Testis (tissue), 3 donors: ENCODE results near the gene ADCY2. TPM values are rescaled to one million over a fixed set of nuclear protein-coding genes. Genes with fewer than 3 reads are reported as not detected.
"Not testable (repeated sequence)": the region's sequence is repeated elsewhere in the genome, so short reads cannot be mapped to it uniquely, and the experiment has no call there.

Experiments
- DNase-seq: peaks from one replicate; pipeline ENCODE4 v3.0.0-alpha.2; 2019
- H3K27ac ChIP-seq, 2 donors: fragments of 200-600 bp; sonication (generic); one replicate each; pipeline ENCODE4 v1.5.1; 2019
- H3K27me3 ChIP-seq: fragments of 200-600 bp; sonication (generic); one replicate; pipeline ENCODE4 v1.5.1; 2019
- H3K36me3 ChIP-seq: fragments of 200-600 bp; sonication (generic); one replicate; pipeline ENCODE4 v1.5.1; 2017; ENCODE audit warnings: low read depth; ENCODE audit errors: missing control alignments
- H3K4me1 ChIP-seq: fragments of 200-600 bp; sonication (generic); one replicate; pipeline ENCODE4 v1.5.1; 2019
- H3K4me3 ChIP-seq, 2 donors: fragments of 200-600 bp; sonication (generic); one replicate each; pipeline ENCODE4 v1.5.1; 2017 to 2019
- H3K9me3 ChIP-seq: fragments of 200-600 bp; sonication (generic); one replicate; pipeline ENCODE4 v1.5.1; 2017
- CTCF ChIP-seq, 3 experiments: fragments of 450-650 bp in 2 of 3; fragments of 200-600 bp in 1 of 3; sonication (generic) in 1 of 3; IDR thresholded peaks; one replicate each; pipeline ENCODE4 v1.5.1; 2016 to 2019; ENCODE audit warnings: antibody characterized with exemption in 3 of 3, mild to moderate bottlenecking in 2 of 3, moderate library complexity in 1 of 3
- POLR2A ChIP-seq: fragments of 450-650 bp; IDR thresholded peaks from one replicate; pipeline ENCODE4 v1.6.1; 2017; ENCODE audit warnings: antibody characterized with exemption, mild to moderate bottlenecking, moderate library complexity
- WGBS, 2 donors: methylation state at CpG; one replicate each; pipeline ENCODE4 v1.1.5; 2018; 5-methylcytosine and 5-hydroxymethylcytosine counted together
- intact Hi-C: fragments of 100-400 bp; cut with DNase I; formaldehyde crosslinking; loops from one replicate; pipeline ENCODE4 v1.15.1; 2023; ENCODE audit warnings: low total_unique reads
- polyA plus RNA-seq: library from polyadenylated mRNA; stranded (reverse); fragments of 350-450 nt; fragmentation: Illumina TruSeq; extraction: RNeasy Lipid Tissue Mini Kit (QIAGEN cat#74804); gene quantifications from one replicate; pipeline ENCODE4 v1.2.3, GENCODE V29; 2014; ENCODE audit warnings: low read depth, low replicate concordance; ENCODE audit not compliant: insufficient read depth
- total RNA-seq, 2 donors: library from RNA; depleted of rRNA; stranded (reverse); fragments of >200 nt; gene quantifications; one replicate each; pipeline ENCODE4 v1.2.3, GENCODE V29; 2016

ADCY2 gene
- total and polyA plus RNA-seq, 3 donors from 2014 or later = 9.4 to 18.5 (median 10.5) TPM

GRCh38 chr5:7420510-7421280 lies 24.8 kb downstream of the ADCY2 start:
- no peak for DNase-seq
- intact Hi-C loops = no loop called here
- 42 to 49% methylated on average over 10 of the region's 10 CpGs for WGBS, 2 donors
- no peak overlapping the region for H3K27ac ChIP-seq
- H3K27me3 ChIP-seq = no peaks in the 10 kb centered on the region
- H3K4me1 ChIP-seq = no peaks in the 10 kb centered on the region
- H3K4me3 ChIP-seq = no peak overlapping the region
- H3K36me3 ChIP-seq = no peaks in the 10 kb centered on the region
- no peaks in the 10 kb centered on the region for H3K9me3 ChIP-seq
- TF ChIP-seq POLR2A = no peak
- no peak for TF ChIP-seq CTCF (IDR thresholded peaks at IDR 0.05)

- Histone ChIP-seq H3K4me1 (no peaks in the 10 kb centered on the region), H3K27me3 (no peaks in the 10 kb centered on the region), H3K9me3 (no peaks in the 10 kb centered on the region), H3K36me3 (no peaks in the 10 kb centered on the region), H3K27ac (no peak overlapping the region), H3K4me3 (no peak overlapping the region)
- WGBS, 2 donors = 55 to 56% methylated on average over 6 of the region's 6 CpGs
- TF ChIP-seq CTCF (IDR thresholded peaks at IDR 0.05) = no peak
- TF ChIP-seq POLR2A = no peak
- intact Hi-C loops = no loop called here
- DNase-seq = no peak
These were observed 26.6 kb downstream of the ADCY2 start for GRCh38 chr5:7422316-7423106.

GRCh38 chr5:7423231-7423630 lies 27.3 kb downstream of the ADCY2 start:
- H3K36me3 ChIP-seq, H3K27me3 ChIP-seq: not testable (repeated sequence)
- WGBS, 2 donors = 81 to 93% methylated on average over 2 of the region's 2 CpGs

GRCh38 chr5:7425830-7426229 lies 29.9 kb downstream of the ADCY2 start:
- Histone ChIP-seq H3K4me1 (no peaks in the 10 kb centered on the region), H3K36me3 (no peaks in the 10 kb centered on the region), H3K9me3 (no peaks in the 10 kb centered on the region), H3K27me3 (no peaks in the 10 kb centered on the region), H3K27ac (no peak overlapping the region), H3K4me3 (no peak overlapping the region)
- DNase-seq = no peak
- TF ChIP-seq POLR2A (no peak), CTCF (IDR thresholded peaks at IDR 0.05) (no peak)
- intact Hi-C loops = no loop called here
- WGBS, 2 donors = 88 to 90% methylated on average over 2 of the region's 2 CpGs

More at GRCh38 chr5:7423231-7423630, 27.3 kb downstream of the ADCY2 start:
- H3K9me3 ChIP-seq, DNase-seq, H3K4me1 ChIP-seq, H3K27ac ChIP-seq, H3K4me3 ChIP-seq, intact Hi-C loops: not testable (repeated sequence)

- Histone ChIP-seq H3K4me1 (no peaks in the 10 kb centered on the region), H3K36me3 (no peaks in the 10 kb centered on the region), H3K27me3 (no peaks in the 10 kb centered on the region), H3K27ac (no peak overlapping the region), H3K9me3 (no peaks in the 10 kb centered on the region), H3K4me3 (no peak overlapping the region)
- WGBS, 2 donors = 89 to 97% methylated on average over 4 of the region's 4 CpGs
- intact Hi-C loops = no loop called here
- no peak for DNase-seq
- no peak for TF ChIP-seq CTCF (IDR thresholded peaks at IDR 0.05)
- no peak for TF ChIP-seq POLR2A
These were observed 30.3 kb downstream of the ADCY2 start for GRCh38 chr5:7426284-7426683.
